CD4-positive, alpha-beta T cell treated with Interleukin-6 for 4 hours (primary cell): Measurements from ENCODE around the gene NHLRC2.

Experiments used
- DNase-seq: peaks from one replicate; pipeline ENCODE4 v3.0.0-alpha.2; 2020; ENCODE audit warnings: mixed read lengths

The NHLRC2 gene

GRCh38 chr10:113947184-113948041 lies 93.0 kb downstream of the NHLRC2 start:
- DNase-seq, result no peak

GRCh38 chr10:113948048-113948447 lies 93.6 kb downstream of the NHLRC2 start:
- no peak for DNase-seq

GRCh38 chr10:113950268-113950667 lies 95.8 kb downstream of the NHLRC2 start:
- no peak for DNase-seq

GRCh38 chr10:113953505-113954272 lies 99.2 kb downstream of the NHLRC2 start:
- DNase-seq, result no peak

GRCh38 chr10:113954409-113954808 lies 99.9 kb downstream of the NHLRC2 start:
- no peak for DNase-seq

- no peak for DNase-seq
Observed at GRCh38 chr10:113957013-113957412, 102.6 kb downstream of the NHLRC2 start.

- no peak for DNase-seq
Observed at GRCh38 chr10:113958631-113959382, 104.3 kb downstream of the NHLRC2 start.

GRCh38 chr10:113959383-113959760 lies 104.9 kb downstream of the NHLRC2 start:
- DNase-seq, result no peak

- DNase-seq, result peak; percentile 45
Observed at GRCh38 chr10:113960617-113961181, 106.2 kb downstream of the NHLRC2 start.

- peak; percentile 70 for DNase-seq
Observed at GRCh38 chr10:113961182-113962031, 106.9 kb downstream of the NHLRC2 start.

- DNase-seq, result no peak
Observed at GRCh38 chr10:113965077-113965476, 110.6 kb downstream of the NHLRC2 start.

GRCh38 chr10:113965683-113966082 lies 111.2 kb downstream of the NHLRC2 start:
- DNase-seq, result no peak
